Stimulated activated naive CD8-positive, alpha-beta T cell treated with anti-CD3 and anti-CD28 coated beads, Interleukin-15, Interleukin-2, amounts not matched to agents 100 U/mL and 50 U/mL, for 24 hours (primary cell): Measurements from ENCODE around the gene ZNF765.
"Not testable (repeated sequence)": the region's sequence is repeated elsewhere in the genome, so short reads cannot be mapped to it uniquely, and the experiment has no call there.

Source experiments
- ATAC-seq: fragments of 150-1000 bp; cut with Tn5 transposase; one replicate; pipeline ENCODE4 v1.10.0; 2021
- DNase-seq: peaks from one replicate; pipeline ENCODE4 v3.0.0; 2021

ZNF765 gene

GRCh38 chr19:53422551-53422950 lies 27.6 kb downstream of the ZNF765 start:
- no peak for DNase-seq
- ATAC-seq, result no peak

GRCh38 chr19:53423074-53423473 lies 28.1 kb downstream of the ZNF765 start:
- not testable (repeated sequence) for DNase-seq, ATAC-seq

- not testable (repeated sequence) for DNase-seq
These were observed 28.7 kb downstream of the ZNF765 start for GRCh38 chr19:53423680-53424079.

GRCh38 chr19:53424968-53425597 lies 30.1 kb downstream of the ZNF765 start:
- DNase-seq (peak; percentile 71), ATAC-seq (peak; percentile 61)

More at GRCh38 chr19:53423680-53424079, 28.7 kb downstream of the ZNF765 start:
- ATAC-seq, result not testable (repeated sequence)

- peak; percentile 98 for DNase-seq
- peak; percentile 99 for ATAC-seq
These were observed 36.6 kb downstream of the ZNF765 start, which contains the start of gene ZNF761 for GRCh38 chr19:53431399-53432087. Gene ZNF761, plus strand, starts transcription at chr19:53431984. Its CDS starts 15,285 bp downstream, at chr19:53447269.

- ATAC-seq (peak; percentile 4), DNase-seq (peak; percentile 27)
These were observed 37.2 kb downstream of the ZNF765 start for GRCh38 chr19:53432088-53432661.

GRCh38 chr19:53443809-53444208 lies 48.9 kb downstream of the ZNF765 start:
- DNase-seq, result not testable (repeated sequence)

GRCh38 chr19:53447196-53447595 lies 52.2 kb downstream of the ZNF765 start:
- DNase-seq, ATAC-seq: not testable (repeated sequence)

More at GRCh38 chr19:53443809-53444208, 48.9 kb downstream of the ZNF765 start:
- not testable (repeated sequence) for ATAC-seq

GRCh38 chr19:53455828-53456227 lies 60.9 kb downstream of the ZNF765 start:
- no peak for ATAC-seq
- no peak for DNase-seq

- ATAC-seq, DNase-seq: not testable (repeated sequence)
These were observed 65.3 kb downstream of the ZNF765 start for GRCh38 chr19:53460131-53460721.

GRCh38 chr19:53461866-53462265 lies 66.9 kb downstream of the ZNF765 start:
- ATAC-seq (no peak), DNase-seq (no peak)

GRCh38 chr19:53462861-53463260 lies 67.9 kb downstream of the ZNF765 start:
- DNase-seq (no peak), ATAC-seq (no peak)

GRCh38 chr19:53463263-53463662 lies 68.3 kb downstream of the ZNF765 start:
- ATAC-seq (no peak), DNase-seq (peak; percentile 24)

GRCh38 chr19:53466726-53467484 lies 72.0 kb downstream of the ZNF765 start:
- no peak for DNase-seq
- ATAC-seq, result peak; percentile 23

GRCh38 chr19:53467485-53468262 lies 72.7 kb downstream of the ZNF765 start, which contains the start of gene ZNF813:
Gene ZNF813, plus strand, starts transcription at chr19:53467733. Its CDS starts 16,090 bp downstream, at chr19:53483823.
- DNase-seq (peak; percentile 97), ATAC-seq (peak; percentile 98)

- DNase-seq, ATAC-seq: not testable (repeated sequence)
These were observed 73.7 kb downstream of the ZNF765 start for GRCh38 chr19:53468628-53469027.

GRCh38 chr19:53471916-53472315 lies 77.0 kb downstream of the ZNF765 start:
- ATAC-seq (no peak), DNase-seq (no peak)

GRCh38 chr19:53474832-53475231 lies 79.9 kb downstream of the ZNF765 start:
- not testable (repeated sequence) for ATAC-seq, DNase-seq

GRCh38 chr19:53475470-53475869 lies 80.5 kb downstream of the ZNF765 start:
- ATAC-seq, DNase-seq: not testable (repeated sequence)
